GM12892 (cell line): ENCODE data around the gene CNIH3.

Source experiments
- POLR2A ChIP-seq: IDR thresholded peaks from 2 replicates; pipeline ENCODE4 v1.6.1; 2011; ENCODE audit warnings: low read depth, low read length, control low read depth
- POLR2AphosphoS5 ChIP-seq: IDR thresholded peaks from 2 replicates; pipeline ENCODE4 v1.6.1; 2011; ENCODE audit warnings: low read depth, low read length, control low read depth
- TAF1 ChIP-seq: IDR thresholded peaks from 2 replicates; pipeline ENCODE4 v1.6.1; 2011; ENCODE audit warnings: low read depth, mild to moderate bottlenecking, control low read depth, low read length, borderline replicate concordance

- TF ChIP-seq POLR2AphosphoS5: no peak
- TF ChIP-seq TAF1: no peak
- no peak for TF ChIP-seq POLR2A
Measured at GRCh38 chr1:224673141-224673540, 57.0 kb downstream of the CNIH3 start.
